ENCODE data around the gene PLA2G6. TPM values are rescaled to one million over a fixed set of nuclear protein-coding genes. Genes with fewer than 3 reads are reported as not detected.
"Not testable (repeated sequence)": the region's sequence is repeated elsewhere in the genome, so short reads cannot be mapped to it uniquely, and the experiment has no call there.

Gene PLA2G6
- total RNA-seq, 1 donor from 2014 or later = 16.3 TPM

GRCh38 chr22:38118182-38118581 is 63.4 kb downstream of the PLA2G6 start:
- TF ChIP-seq CTCF (IDR thresholded peaks at IDR 0.05) = no peak
- no peaks in the 10 kb centered on the region for H3K27me3 Mint-ChIP-seq (ENCODE audit: low read depth)
- no peak for DNase-seq (ENCODE audit: low spot score)
- peaks cover 4% of the 10 kb centered on the region for H3K4me1 Mint-ChIP-seq (ENCODE audit: low read depth)
- no peaks in the 10 kb centered on the region for H3K9me3 Mint-ChIP-seq (ENCODE audit: low read depth)
- H3K4me3 Mint-ChIP-seq (ENCODE audit: unreplicated experiment) = no peak overlapping the region
- no peak overlapping the region for H3K27ac Mint-ChIP-seq (ENCODE audit: unreplicated experiment)
- H3K36me3 Mint-ChIP-seq (ENCODE audit: low read depth) = peaks cover 1% of the 10 kb centered on the region

DNA sequence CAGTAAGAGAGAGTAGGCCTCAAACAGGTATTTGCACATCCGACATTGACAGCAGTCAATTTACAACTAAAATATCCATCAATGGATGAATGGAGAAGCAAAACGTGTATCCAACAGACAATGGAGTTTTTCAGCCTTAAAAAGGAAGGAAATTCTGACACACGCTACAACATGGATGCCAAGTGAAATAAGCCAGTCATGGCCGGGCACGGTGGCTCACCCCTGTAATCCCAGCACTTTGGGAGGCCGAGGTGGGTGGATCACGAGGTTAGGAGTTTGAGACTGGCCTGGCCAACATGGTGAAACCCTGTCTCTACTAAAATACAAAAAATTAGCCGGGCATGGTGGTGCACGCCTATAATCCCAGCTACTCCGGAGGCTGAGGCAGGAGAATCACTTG is 64.1 kb downstream of the PLA2G6 start:
- H3K4me3 Mint-ChIP-seq (ENCODE audit: unreplicated experiment); H3K27ac Mint-ChIP-seq (ENCODE audit: unreplicated experiment); H3K36me3 Mint-ChIP-seq (ENCODE audit: low read depth); DNase-seq (ENCODE audit: low spot score); H3K27me3 Mint-ChIP-seq (ENCODE audit: low read depth); H3K9me3 Mint-ChIP-seq (ENCODE audit: low read depth); H3K4me1 Mint-ChIP-seq (ENCODE audit: low read depth): not testable (repeated sequence)

DNA sequence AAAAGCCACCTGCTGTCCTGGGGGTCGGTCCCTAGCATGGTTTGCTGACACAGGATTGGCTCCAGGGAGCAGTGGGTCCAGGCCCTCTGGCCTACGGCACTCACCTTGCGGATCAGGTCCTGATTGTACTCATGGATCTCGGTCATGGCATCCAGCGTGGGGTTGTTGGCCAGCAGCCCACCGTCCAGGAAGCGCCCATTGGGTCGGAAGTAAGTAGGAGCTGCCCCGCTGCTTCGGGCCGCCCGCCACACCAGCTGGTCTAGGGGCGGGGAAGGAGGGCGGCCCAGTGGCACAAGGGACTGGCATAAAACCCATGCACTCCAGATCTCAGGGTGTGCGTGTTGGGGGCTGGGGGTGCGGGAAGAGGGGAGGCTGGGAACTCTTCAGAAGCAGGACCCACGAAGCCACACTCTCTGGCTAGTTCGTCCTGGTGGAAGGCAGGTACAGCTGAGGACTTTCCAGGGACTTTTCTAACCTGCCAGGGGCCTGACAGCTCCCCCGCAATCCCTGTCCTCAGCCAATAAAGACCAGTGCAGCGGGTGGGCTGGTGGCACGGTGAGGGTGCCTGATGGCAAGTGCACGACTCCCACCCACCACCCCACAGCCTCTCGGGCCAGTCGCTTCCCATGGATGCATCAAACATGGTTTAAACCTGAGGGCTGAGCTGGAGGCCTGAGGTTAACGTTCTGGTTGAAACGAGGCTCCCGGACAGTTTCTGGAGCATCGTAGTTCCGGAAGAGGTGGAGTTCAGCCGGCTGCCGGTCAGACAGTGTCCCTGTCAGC is 66.0 kb downstream of the PLA2G6 start:
- no peak for TF ChIP-seq CTCF (IDR thresholded peaks at IDR 0.05)
- peaks cover 4% of the 10 kb centered on the region for H3K4me1 Mint-ChIP-seq (ENCODE audit: low read depth)
- H3K27me3 Mint-ChIP-seq (ENCODE audit: low read depth) = no peaks in the 10 kb centered on the region
- H3K27ac Mint-ChIP-seq (ENCODE audit: unreplicated experiment) = no peak overlapping the region
- no peak overlapping the region for H3K4me3 Mint-ChIP-seq (ENCODE audit: unreplicated experiment)
- H3K9me3 Mint-ChIP-seq (ENCODE audit: low read depth) = no peaks in the 10 kb centered on the region
- no peak for DNase-seq (ENCODE audit: low spot score)
- H3K36me3 Mint-ChIP-seq (ENCODE audit: low read depth) = peaks cover 3% of the 10 kb centered on the region

DNA sequence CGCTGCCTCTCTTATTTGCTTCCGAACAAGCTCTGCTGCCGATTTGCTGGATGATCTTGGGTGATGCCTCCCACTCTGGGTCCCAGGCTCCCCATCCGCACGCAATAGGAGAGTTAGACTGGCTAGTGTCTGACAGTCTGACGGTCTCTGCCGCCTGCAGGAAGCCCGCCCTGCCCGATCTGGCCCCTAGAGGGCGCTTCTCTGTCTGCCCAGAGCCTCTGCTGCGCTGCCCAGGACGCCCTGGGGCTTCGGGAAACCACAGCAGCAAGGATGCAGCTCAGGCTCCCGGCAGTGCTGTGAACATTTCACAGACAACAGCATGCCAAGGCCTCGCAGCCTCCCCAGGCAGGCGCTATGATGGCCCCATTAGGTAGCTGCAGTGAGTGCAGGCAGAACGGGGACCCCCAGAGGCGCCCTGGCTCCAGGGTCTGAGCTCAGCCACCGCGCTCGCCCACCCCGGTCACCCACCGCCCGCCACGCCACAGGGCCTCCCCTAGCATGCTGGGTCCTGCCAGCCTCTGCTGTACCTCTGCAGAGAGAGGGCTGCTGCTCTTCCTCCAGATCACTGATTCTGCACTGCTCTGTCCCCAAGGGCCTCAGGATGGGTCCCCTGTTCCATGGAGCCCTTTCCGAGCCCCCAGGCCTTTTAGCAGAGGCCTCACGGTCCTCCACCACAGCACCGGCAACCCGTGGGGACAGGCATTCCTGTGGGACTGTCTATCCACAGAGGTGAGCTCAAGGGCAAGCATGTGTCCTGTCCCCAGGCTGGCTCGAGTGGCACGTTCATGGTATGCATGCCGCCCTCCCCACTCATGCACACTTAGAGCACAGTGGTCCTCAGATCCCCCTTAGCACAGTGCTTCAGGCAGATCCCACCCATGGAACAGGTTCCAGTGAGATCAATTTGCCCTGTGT is 66.9 kb downstream of the PLA2G6 start:
- Mint-ChIP-seq H3K27me3 (ENCODE audit: low read depth) (no peaks in the 10 kb centered on the region), H3K9me3 (ENCODE audit: low read depth) (no peaks in the 10 kb centered on the region), H3K36me3 (ENCODE audit: low read depth) (peaks cover 3% of the 10 kb centered on the region), H3K4me3 (ENCODE audit: unreplicated experiment) (no peak overlapping the region), H3K27ac (ENCODE audit: unreplicated experiment) (no peak overlapping the region), H3K4me1 (ENCODE audit: low read depth) (peaks cover 4% of the 10 kb centered on the region)
- DNase-seq (ENCODE audit: low spot score) = peak; percentile 96
- TF ChIP-seq CTCF (IDR thresholded peaks at IDR 0.05) = peak; percentile 96

DNA sequence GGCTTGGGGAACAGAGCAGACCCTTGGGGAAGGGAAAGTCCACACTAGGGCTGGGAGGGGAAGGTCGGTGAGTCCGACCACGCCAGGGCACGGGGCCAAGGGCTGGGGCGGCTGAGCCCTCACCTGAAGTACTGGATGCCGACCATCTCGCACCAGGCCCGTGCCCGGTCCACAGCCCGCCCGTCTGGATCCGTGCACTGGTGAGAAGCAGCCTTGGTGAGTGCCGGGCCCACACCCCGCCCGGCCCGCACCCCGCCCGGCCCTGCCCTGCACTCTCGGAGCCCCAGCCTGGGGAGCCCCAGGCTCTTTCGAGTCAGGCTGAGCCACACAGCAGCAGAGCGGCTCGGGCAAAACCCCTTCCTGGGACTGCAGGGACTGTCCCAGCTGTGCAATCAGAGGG is 69.2 kb downstream of the PLA2G6 start:
- no peak for TF ChIP-seq CTCF (IDR thresholded peaks at IDR 0.05)
- no peak overlapping the region for H3K4me3 Mint-ChIP-seq (ENCODE audit: unreplicated experiment)
- no peaks in the 10 kb centered on the region for H3K27me3 Mint-ChIP-seq (ENCODE audit: low read depth)
- H3K36me3 Mint-ChIP-seq (ENCODE audit: low read depth) = peaks cover 3% of the 10 kb centered on the region
- no peak for DNase-seq (ENCODE audit: low spot score)
- H3K4me1 Mint-ChIP-seq (ENCODE audit: low read depth) = peaks cover 4% of the 10 kb centered on the region
- H3K27ac Mint-ChIP-seq (ENCODE audit: unreplicated experiment) = no peak overlapping the region
- no peaks in the 10 kb centered on the region for H3K9me3 Mint-ChIP-seq (ENCODE audit: low read depth)

Data from chondrocyte (in vitro differentiated cells).